ENCODE data around the gene FAM185A.
"Not testable (repeated sequence)": the region's sequence is repeated elsewhere in the genome, so short reads cannot be mapped to it uniquely, and the experiment has no call there.

GRCh38 chr7:102763295-102763905 is 14.6 kb downstream of the FAM185A start:
- TF ChIP-seq, protein P1, sequence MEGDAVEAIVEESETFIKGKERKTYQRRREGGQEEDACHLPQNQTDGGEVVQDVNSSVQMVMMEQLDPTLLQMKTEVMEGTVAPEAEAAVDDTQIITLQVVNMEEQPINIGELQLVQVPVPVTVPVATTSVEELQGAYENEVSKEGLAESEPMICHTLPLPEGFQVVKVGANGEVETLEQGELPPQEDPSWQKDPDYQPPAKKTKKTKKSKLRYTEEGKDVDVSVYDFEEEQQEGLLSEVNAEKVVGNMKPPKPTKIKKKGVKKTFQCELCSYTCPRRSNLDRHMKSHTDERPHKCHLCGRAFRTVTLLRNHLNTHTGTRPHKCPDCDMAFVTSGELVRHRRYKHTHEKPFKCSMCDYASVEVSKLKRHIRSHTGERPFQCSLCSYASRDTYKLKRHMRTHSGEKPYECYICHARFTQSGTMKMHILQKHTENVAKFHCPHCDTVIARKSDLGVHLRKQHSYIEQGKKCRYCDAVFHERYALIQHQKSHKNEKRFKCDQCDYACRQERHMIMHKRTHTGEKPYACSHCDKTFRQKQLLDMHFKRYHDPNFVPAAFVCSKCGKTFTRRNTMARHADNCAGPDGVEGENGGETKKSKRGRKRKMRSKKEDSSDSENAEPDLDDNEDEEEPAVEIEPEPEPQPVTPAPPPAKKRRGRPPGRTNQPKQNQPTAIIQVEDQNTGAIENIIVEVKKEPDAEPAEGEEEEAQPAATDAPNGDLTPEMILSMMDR (IDR thresholded peaks at IDR 0.05), result not testable (repeated sequence)
- not testable (repeated sequence) for TF ChIP-seq POLR2AphosphoS5 (IDR thresholded peaks at IDR 0.05)

Data from stomach (tissue), 4 donors.